PC-9 (cell line): Measurements from ENCODE around the gene SULT1A4.
"Not testable (repeated sequence)": the region's sequence is repeated elsewhere in the genome, so short reads cannot be mapped to it uniquely, and the experiment has no call there.

Experiments used
- CTCF ChIP-seq: fragments of 200-600 bp; sonication (generic); conservative IDR thresholded peaks from 2 replicates; pipeline ENCODE4 v1.6.1; 2017; ENCODE audit warnings: mixed run types, antibody characterized with exemption, mild to moderate bottlenecking, moderate library complexity
- EZH2 ChIP-seq: fragments of 200-600 bp; sonication (generic); IDR thresholded peaks from 2 replicates; pipeline ENCODE4 v1.8.0; 2017; ENCODE audit warnings: antibody characterized with exemption, low read depth

GRCh38 chr16:29460647-29461030 lies 926 bp downstream of the SULT1A4 start:
- not testable (repeated sequence) for TF ChIP-seq CTCF, EZH2
